ENCODE data around the gene TXNDC5. TPM values are rescaled to one million over a fixed set of nuclear protein-coding genes. Genes with fewer than 3 reads are reported as not detected.

TXNDC5 gene
- total and polyA plus RNA-seq, 2 of the 13 experiments (the other 11 are each of a cell fraction or from before 2014, with no cell fraction given), result 287 to 578 TPM

DNA sequence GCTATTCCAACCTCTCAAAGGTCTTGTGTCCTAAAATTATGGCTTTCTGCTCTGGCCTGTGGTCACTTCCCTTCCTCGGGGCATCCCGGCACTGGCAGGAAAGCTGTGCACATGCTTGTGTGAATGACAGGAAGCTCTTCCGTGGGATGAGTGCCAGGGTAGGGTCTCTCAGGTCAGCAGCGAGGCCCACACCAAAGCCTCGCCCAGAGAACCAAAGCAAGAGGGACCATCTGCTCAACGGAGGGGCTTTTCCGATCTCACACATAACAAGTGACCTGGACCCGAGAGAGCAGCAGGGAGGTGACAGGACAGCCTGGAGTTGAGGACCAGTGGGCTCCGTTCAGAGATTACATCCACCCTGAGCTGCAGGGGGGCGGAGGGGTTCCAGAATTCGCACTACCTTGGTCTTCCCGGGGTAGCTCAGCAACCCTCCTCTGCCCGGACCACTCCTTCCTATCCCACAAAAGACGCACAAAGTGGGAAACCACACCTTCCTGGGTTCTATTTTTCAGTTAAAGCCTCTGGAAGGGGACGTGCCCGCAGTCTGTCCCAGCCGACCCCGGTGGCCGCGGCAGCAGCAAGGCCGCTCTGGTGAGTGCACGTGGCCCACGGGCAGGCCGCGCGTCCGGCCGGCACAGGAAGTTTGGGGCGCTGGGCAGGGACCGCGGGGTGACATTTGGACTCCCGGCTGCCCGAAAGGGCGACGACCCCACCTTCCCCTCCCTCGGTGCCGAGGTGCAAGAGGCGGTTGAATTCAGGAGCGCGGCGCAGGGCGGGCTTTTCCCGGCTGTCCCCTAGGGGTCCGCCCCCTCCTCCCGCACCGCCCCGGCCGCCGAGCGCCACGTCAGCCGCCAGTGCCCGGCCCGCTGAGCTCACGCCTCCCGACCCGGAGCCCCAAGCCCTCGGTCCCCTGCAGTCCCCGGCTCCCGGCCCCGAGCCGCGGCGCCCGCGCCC is 988 bp downstream of the TXNDC5 start (continued):
- peak; percentile 16 to 25; a peak in 1 of 4 replicates for TF ChIP-seq NR2F1 (CRISPR knock-in tag; IDR thresholded peaks at IDR 0.05)
- TF ChIP-seq MTF1 (CRISPR knock-in tag; IDR thresholded peaks at IDR 0.05), result 0 out of 2 replicates have a peak, but pooled peaks have one; percentile 18
- peak; percentile 69 for TF ChIP-seq PTBP1 (IDR thresholded peaks at IDR 0.05; ENCODE audit: low read depth, low read length, poor library complexity, severe bottlenecking)
- TF ChIP-seq STAG1 (CRISPR knock-in tag; IDR thresholded peaks at IDR 0.05), result peak; percentile 22; the same call in 1 of the 2 replicates
- TF ChIP-seq, protein P1, sequence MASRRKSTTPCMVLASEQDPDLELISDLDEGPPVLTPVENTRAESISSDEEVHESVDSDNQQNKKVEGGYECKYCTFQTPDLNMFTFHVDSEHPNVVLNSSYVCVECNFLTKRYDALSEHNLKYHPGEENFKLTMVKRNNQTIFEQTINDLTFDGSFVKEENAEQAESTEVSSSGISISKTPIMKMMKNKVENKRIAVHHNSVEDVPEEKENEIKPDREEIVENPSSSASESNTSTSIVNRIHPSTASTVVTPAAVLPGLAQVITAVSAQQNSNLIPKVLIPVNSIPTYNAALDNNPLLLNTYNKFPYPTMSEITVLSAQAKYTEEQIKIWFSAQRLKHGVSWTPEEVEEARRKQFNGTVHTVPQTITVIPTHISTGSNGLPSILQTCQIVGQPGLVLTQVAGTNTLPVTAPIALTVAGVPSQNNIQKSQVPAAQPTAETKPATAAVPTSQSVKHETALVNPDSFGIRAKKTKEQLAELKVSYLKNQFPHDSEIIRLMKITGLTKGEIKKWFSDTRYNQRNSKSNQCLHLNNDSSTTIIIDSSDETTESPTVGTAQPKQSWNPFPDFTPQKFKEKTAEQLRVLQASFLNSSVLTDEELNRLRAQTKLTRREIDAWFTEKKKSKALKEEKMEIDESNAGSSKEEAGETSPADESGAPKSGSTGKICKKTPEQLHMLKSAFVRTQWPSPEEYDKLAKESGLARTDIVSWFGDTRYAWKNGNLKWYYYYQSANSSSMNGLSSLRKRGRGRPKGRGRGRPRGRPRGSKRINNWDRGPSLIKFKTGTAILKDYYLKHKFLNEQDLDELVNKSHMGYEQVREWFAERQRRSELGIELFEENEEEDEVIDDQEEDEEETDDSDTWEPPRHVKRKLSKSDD (CRISPR knock-in tag; IDR thresholded peaks at IDR 0.05; ENCODE audit: low read depth), result peak; percentile 55; the same call in 1 of the 2 replicates
- peak; percentile 62; the same call in 1 of the 2 replicates for TF ChIP-seq ZBTB8A (CRISPR knock-in tag; IDR thresholded peaks at IDR 0.05; ENCODE audit: borderline replicate concordance, low read depth)
- TF ChIP-seq, protein P2, sequence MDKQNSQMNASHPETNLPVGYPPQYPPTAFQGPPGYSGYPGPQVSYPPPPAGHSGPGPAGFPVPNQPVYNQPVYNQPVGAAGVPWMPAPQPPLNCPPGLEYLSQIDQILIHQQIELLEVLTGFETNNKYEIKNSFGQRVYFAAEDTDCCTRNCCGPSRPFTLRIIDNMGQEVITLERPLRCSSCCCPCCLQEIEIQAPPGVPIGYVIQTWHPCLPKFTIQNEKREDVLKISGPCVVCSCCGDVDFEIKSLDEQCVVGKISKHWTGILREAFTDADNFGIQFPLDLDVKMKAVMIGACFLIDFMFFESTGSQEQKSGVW (CRISPR knock-in tag; IDR thresholded peaks at IDR 0.05; ENCODE audit: borderline replicate concordance), result no peak; the same call in 1 of the 2 replicates
- peak; percentile 41; the same call in 1 of the 2 replicates for TF ChIP-seq SP2 (CRISPR knock-in tag; IDR thresholded peaks at IDR 0.05)
- no peak for TF ChIP-seq EZH2 (conservative IDR thresholded peaks at IDR 0.05; ENCODE audit: low read depth, low read length)
- peak; percentile 96; the same call in 1 of the 2 replicates for TF ChIP-seq ZFP41 (CRISPR knock-in tag; IDR thresholded peaks at IDR 0.05; ENCODE audit: borderline replicate concordance)
- TF ChIP-seq NFIC (IDR thresholded peaks at IDR 0.05; ENCODE audit: low read length), result no peak
- TF ChIP-seq RFXANK (CRISPR knock-in tag; IDR thresholded peaks at IDR 0.05), result 0 out of 2 replicates have a peak, but pooled peaks have one; percentile 59
- TF ChIP-seq, protein P3, sequence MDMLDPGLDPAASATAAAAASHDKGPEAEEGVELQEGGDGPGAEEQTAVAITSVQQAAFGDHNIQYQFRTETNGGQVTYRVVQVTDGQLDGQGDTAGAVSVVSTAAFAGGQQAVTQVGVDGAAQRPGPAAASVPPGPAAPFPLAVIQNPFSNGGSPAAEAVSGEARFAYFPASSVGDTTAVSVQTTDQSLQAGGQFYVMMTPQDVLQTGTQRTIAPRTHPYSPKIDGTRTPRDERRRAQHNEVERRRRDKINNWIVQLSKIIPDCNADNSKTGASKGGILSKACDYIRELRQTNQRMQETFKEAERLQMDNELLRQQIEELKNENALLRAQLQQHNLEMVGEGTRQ (IDR thresholded peaks at IDR 0.05; ENCODE audit: low read depth, low read length), result no peak
- TF ChIP-seq, protein P3 (CRISPR knock-in tag; IDR thresholded peaks at IDR 0.05; ENCODE audit: borderline replicate concordance), result no peak
- TF ChIP-seq, protein P4, sequence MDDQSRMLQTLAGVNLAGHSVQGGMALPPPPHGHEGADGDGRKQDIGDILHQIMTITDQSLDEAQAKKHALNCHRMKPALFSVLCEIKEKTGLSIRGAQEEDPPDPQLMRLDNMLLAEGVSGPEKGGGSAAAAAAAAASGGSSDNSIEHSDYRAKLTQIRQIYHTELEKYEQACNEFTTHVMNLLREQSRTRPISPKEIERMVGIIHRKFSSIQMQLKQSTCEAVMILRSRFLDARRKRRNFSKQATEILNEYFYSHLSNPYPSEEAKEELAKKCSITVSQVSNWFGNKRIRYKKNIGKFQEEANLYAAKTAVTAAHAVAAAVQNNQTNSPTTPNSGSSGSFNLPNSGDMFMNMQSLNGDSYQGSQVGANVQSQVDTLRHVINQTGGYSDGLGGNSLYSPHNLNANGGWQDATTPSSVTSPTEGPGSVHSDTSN (CRISPR knock-in tag; IDR thresholded peaks at IDR 0.05; ENCODE audit: borderline replicate concordance), result peak; percentile 78; the same call in 1 of the 2 replicates
- TF ChIP-seq NFE2L1 (CRISPR knock-in tag; IDR thresholded peaks at IDR 0.05; ENCODE audit: borderline replicate concordance), result no peak
- peak; percentile 45 for TF ChIP-seq NFYB (CRISPR knock-in tag; IDR thresholded peaks at IDR 0.05)
- peak; percentile 96 for TF ChIP-seq PHF8 (CRISPR knock-in tag; IDR thresholded peaks at IDR 0.05)
- TF ChIP-seq POLR2AphosphoS2 (IDR thresholded peaks at IDR 0.05; ENCODE audit: low read depth, low read length), result no peak
- peak; percentile 57 for TF ChIP-seq ZNF263 (CRISPR knock-in tag; IDR thresholded peaks at IDR 0.05)

Data from HepG2 (cell line).